ENCODE results near the gene LIPC. TPM values are rescaled to one million over a fixed set of nuclear protein-coding genes. Genes with fewer than 3 reads are reported as not detected.

LIPC gene
- total RNA-seq, result under 1 TPM in 2 of 4 donors, not detected in 2; 0.36 to 0.83 TPM
- polyA plus RNA-seq, result 1 to 10 TPM in 2 of 3 donors, under 1 TPM in 1; 0.63 to 3.0 (median 1.8) TPM

DNA sequence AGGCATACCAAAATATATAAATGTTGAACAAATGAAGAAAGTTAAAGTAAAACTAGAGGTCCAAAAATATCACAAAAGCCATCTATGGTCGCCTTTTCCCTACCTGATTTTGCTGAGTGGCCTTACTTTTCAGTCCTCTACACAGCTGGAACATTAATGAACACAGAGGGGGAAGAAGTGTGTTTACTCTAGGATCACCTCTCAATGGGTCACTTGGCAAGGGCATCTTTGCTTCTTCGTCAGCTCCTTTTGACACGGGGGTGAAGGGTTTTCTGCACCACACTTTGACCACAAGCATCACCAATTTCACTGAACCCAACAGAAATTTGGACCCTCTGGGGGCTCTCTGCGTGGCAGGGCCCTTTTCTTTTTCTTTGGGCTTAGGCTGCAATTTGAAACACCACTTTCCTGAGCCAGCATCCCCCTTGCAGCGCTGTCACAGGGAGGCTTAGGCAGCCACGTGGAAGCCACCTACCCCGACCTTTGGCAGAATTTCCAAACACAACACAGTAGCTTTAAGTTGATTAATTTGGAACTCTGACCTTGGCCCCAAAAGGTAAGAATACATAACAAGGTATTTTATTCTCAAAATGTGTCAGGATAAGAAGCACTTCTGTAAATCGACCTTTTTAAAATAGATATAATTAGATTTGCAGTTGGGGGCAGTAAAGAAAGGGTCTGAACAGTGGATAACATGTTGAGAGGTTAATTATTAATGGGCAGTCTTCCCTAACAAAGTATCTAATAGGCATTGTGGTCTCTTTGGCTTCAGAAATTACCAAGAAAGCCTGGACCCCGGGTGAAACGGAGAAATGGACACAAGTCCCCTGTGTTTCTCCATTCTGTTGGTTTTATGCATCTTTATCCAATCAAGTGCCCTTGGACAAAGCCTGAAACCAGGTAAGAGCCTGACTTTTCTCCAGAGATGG, at the start of gene LIPC:
LIPC (plus strand) TSS at position 771 of the 929 bp plus-strand sequence; CDS start at position 813, 42 bp downstream.
- Histone ChIP-seq H3K36me3 (no peaks in the 10 kb centered on the region), H3K4me3 (no peak within 1 kb of the TSS), H3K4me1 (no peaks in the 10 kb centered on the region), H3K9me3 (no peaks in the 10 kb centered on the region), H3K27ac (no peak within 1 kb of the TSS), H3K27me3 (no peaks in the 10 kb centered on the region)
- no peak for TF ChIP-seq EP300 (IDR thresholded peaks at IDR 0.05)
- no peak for TF ChIP-seq POLR2AphosphoS5 (IDR thresholded peaks at IDR 0.05)
- no peak for TF ChIP-seq POLR2A (IDR thresholded peaks at IDR 0.05)
- TF ChIP-seq, protein P1, sequence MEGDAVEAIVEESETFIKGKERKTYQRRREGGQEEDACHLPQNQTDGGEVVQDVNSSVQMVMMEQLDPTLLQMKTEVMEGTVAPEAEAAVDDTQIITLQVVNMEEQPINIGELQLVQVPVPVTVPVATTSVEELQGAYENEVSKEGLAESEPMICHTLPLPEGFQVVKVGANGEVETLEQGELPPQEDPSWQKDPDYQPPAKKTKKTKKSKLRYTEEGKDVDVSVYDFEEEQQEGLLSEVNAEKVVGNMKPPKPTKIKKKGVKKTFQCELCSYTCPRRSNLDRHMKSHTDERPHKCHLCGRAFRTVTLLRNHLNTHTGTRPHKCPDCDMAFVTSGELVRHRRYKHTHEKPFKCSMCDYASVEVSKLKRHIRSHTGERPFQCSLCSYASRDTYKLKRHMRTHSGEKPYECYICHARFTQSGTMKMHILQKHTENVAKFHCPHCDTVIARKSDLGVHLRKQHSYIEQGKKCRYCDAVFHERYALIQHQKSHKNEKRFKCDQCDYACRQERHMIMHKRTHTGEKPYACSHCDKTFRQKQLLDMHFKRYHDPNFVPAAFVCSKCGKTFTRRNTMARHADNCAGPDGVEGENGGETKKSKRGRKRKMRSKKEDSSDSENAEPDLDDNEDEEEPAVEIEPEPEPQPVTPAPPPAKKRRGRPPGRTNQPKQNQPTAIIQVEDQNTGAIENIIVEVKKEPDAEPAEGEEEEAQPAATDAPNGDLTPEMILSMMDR (IDR thresholded peaks at IDR 0.05), result no peak
- DNase-seq, result no peak
- WGBS, 2 donors, result 86 to 87% methylated on average over 10 of the region's 10 CpGs
- intact Hi-C loops (cut with DNase I), result no loop called here

GRCh38 chr15:58383876-58384275, 47.9 kb upstream of the LIPC start:
- DNase-seq, result no peak
- Histone ChIP-seq H3K36me3 (no peaks in the 10 kb centered on the region), H3K9me3 (no peaks in the 10 kb centered on the region), H3K27me3 (no peaks in the 10 kb centered on the region), H3K4me1 (no peaks in the 10 kb centered on the region), H3K4me3 (no peak overlapping the region), H3K27ac (no peak overlapping the region)
- TF ChIP-seq EP300 (IDR thresholded peaks at IDR 0.05) (no peak), POLR2A (IDR thresholded peaks at IDR 0.05) (no peak), POLR2AphosphoS5 (IDR thresholded peaks at IDR 0.05) (no peak)
- TF ChIP-seq, protein P1 (IDR thresholded peaks at IDR 0.05), result no peak
- WGBS, 2 donors, result 87% methylated on average over 5 of the region's 5 CpGs
- intact Hi-C loops (cut with DNase I), result no loop called here

GRCh38 chr15:58384667-58385066, 47.1 kb upstream of the LIPC start:
- TF ChIP-seq EP300 (IDR thresholded peaks at IDR 0.05), result no peak
- TF ChIP-seq POLR2A (IDR thresholded peaks at IDR 0.05), result no peak
- TF ChIP-seq, protein P1 (IDR thresholded peaks at IDR 0.05), result no peak
- no peak for TF ChIP-seq POLR2AphosphoS5 (IDR thresholded peaks at IDR 0.05)
- Histone ChIP-seq H3K27ac (no peak overlapping the region), H3K4me1 (no peaks in the 10 kb centered on the region), H3K36me3 (no peaks in the 10 kb centered on the region), H3K4me3 (no peak overlapping the region), H3K27me3 (no peaks in the 10 kb centered on the region), H3K9me3 (no peaks in the 10 kb centered on the region)
- intact Hi-C loops (cut with DNase I), result no loop called here
- DNase-seq, result no peak
- WGBS, 2 donors, result 89 to 90% methylated on average over 6 of the region's 6 CpGs

DNA sequence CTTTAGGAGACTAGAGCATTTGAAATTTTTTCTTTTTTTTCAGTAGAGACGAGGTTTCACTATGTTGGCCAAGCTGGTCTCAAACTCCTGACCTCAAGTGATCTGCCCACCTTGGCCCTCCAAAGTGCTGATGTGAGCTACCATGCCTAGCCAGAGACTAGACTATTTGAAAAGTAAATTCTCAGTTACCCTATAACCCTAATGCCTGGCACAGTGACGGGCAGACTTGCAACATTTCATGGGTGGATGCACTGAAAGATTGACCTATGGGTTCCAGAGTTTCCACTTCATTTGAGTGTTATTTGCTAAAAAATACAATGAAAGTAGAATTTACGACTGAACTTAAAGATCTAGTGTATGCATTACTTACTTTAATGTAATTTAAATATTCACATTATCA, 45.7 kb upstream of the LIPC start:
- intact Hi-C loops (cut with DNase I), result no loop called here
- Histone ChIP-seq H3K36me3 (no peaks in the 10 kb centered on the region), H3K4me3 (no peak overlapping the region), H3K9me3 (no peaks in the 10 kb centered on the region), H3K27me3 (no peaks in the 10 kb centered on the region), H3K4me1 (no peaks in the 10 kb centered on the region), H3K27ac (no peak overlapping the region)
- WGBS, 2 donors, result 84 to 92% methylated on average over 3 of the region's 3 CpGs
- DNase-seq, result no peak
- TF ChIP-seq, protein P1 (IDR thresholded peaks at IDR 0.05), result no peak
- TF ChIP-seq POLR2A (IDR thresholded peaks at IDR 0.05) (no peak), POLR2AphosphoS5 (IDR thresholded peaks at IDR 0.05) (no peak), EP300 (IDR thresholded peaks at IDR 0.05) (no peak)

All from sigmoid colon (tissue), 7 donors.